Natural killer cell treated with Interleukin-12 subunit alpha and Interleukin-12 subunit beta and Interleukin-15 and Interleukin-18, amount 100 ng/mL, for 72 hours (primary cell): Measurements from ENCODE around the gene CEACAM8. TPM values are rescaled to one million over a fixed set of nuclear protein-coding genes. Genes with fewer than 3 reads are reported as not detected.
"Not testable (repeated sequence)": the region's sequence is repeated elsewhere in the genome, so short reads cannot be mapped to it uniquely, and the experiment has no call there.

ENCODE experiments used
- ATAC-seq, 2 donors: fragments of 150-1000 bp; cut with Tn5 transposase in 1 of 2; sonication (Bioruptor Pico), chemical (Tn5 transposase) in 1 of 2; 2 replicates each; pipeline ENCODE4 v1.10.0; 2021
- DNase-seq: peaks from one replicate; pipeline ENCODE4 v3.0.0; 2022; ENCODE audit warnings: low spot score
- H3K27ac Mint-ChIP-seq, 2 donors: 1 replicate in 1 of 2; 2 replicates in 1 of 2; pipeline ENCODE4 v1.8.0; 2022; ENCODE audit warnings: mixed read lengths in 2 of 2, mild to moderate bottlenecking in 1 of 2, moderate library complexity in 1 of 2
- H3K27me3 Mint-ChIP-seq, 2 donors: 1 replicate in 1 of 2; 2 replicates in 1 of 2; pipeline ENCODE4 v1.8.0; 2022; ENCODE audit warnings: mixed read lengths in 2 of 2
- H3K36me3 Mint-ChIP-seq: one replicate; pipeline ENCODE4 v1.8.0; 2022; ENCODE audit warnings: mixed read lengths
- H3K4me1 Mint-ChIP-seq, 2 donors: 1 replicate in 1 of 2; 2 replicates in 1 of 2; pipeline ENCODE4 v1.8.0; 2022; ENCODE audit warnings: low read depth in 2 of 2, mixed read lengths in 2 of 2, mild to moderate bottlenecking in 1 of 2
- H3K4me3 Mint-ChIP-seq: one replicate; pipeline ENCODE4 v1.8.0; 2022; ENCODE audit warnings: mixed read lengths
- H3K9me3 Mint-ChIP-seq: 2 replicates; pipeline ENCODE4 v1.8.0; 2022; ENCODE audit warnings: mixed read lengths
- total RNA-seq, 2 donors: library from RNA; stranded (reverse); gene quantifications; one replicate each; pipeline ENCODE4 v1.2.3, GENCODE V29; 2022

Gene CEACAM8
- total RNA-seq, 2 donors from 2014 or later: not detected

DNA sequence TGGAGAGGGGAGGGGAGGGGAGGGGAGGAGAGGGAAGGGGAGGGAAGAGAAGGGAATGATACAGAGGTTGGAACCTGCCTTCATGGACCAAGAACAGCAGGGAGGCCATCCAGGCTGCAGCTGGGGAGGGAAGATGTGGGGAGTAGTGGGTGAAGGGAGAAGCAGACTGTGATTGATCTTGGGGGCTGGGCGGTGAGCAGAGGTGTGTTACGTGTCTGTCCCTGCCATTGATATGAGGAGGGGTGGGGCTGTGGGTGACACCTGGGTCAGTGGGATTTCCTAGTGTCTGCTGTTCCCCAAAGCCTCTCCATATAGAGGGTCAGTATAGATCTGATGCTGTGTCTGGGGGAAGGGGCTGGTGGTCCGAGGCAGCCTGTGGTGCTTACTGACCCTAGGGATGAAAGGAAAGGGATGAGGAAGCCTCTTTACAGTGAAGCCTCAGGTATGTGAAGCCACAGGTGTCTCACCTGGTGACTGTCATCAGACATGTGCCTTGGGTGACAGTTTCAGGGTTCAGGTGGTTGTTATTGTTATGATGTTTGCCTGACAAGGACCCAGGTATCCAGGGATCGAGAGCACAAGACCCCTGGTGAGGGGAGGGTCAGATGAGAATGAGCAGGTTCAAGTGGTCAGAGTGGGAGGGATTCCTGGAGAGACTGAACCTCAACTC, 47.8 kb downstream of the CEACAM8 start:
- Mint-ChIP-seq H3K4me3 (no peak overlapping the region), H3K9me3 (no peaks in the 10 kb centered on the region), H3K27ac (no peak overlapping the region), H3K36me3 (no peaks in the 10 kb centered on the region), H3K27me3 (peaks cover 5 to 6% of the 10 kb centered on the region in 2 donors), H3K4me1 (no peaks in the 10 kb centered on the region)
- ATAC-seq (peak; percentile 11 to 38), DNase-seq (no peak)

DNA sequence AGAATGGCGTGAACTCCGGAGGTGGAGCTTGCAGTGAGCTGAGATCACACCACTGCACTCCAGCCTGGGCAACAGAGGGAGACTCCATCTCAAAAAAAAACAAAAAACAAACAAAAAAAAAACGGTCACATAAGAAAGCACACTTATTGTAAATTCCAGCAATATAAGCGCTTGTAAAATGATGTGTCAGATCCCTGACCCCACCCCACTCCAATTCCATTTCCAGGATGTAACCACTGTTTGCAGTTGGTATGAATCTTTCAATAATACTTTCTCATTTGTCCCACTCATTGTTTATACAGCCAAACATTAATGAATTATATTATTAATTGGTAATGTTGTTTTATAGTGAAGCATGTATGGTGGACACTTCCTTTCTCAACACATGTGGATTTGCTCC, 50.6 kb downstream of the CEACAM8 start:
- no peak for DNase-seq
- H3K27ac Mint-ChIP-seq: no peak overlapping the region

GRCh38 chr19:42542791-42543190, 51.9 kb downstream of the CEACAM8 start:
- DNase-seq (no peak), ATAC-seq (no peak)
- H3K27ac Mint-ChIP-seq: no peak overlapping the region
- H3K4me3 Mint-ChIP-seq: no peak overlapping the region
- H3K4me1 Mint-ChIP-seq: no peaks in the 10 kb centered on the region
- H3K36me3 Mint-ChIP-seq: no peaks in the 10 kb centered on the region
- no peaks in the 10 kb centered on the region for H3K9me3 Mint-ChIP-seq
- peaks cover 10 to 15% of the 10 kb centered on the region in 2 donors for H3K27me3 Mint-ChIP-seq

More for the DNA sequence above, 50.6 kb downstream of the CEACAM8 start:
- no peaks in the 10 kb centered on the region for H3K36me3 Mint-ChIP-seq
- H3K4me3 Mint-ChIP-seq: no peak overlapping the region
- H3K9me3 Mint-ChIP-seq: no peaks in the 10 kb centered on the region
- H3K4me1 Mint-ChIP-seq: no peaks in the 10 kb centered on the region
- no peak for ATAC-seq
- peaks cover 5 to 6% of the 10 kb centered on the region in 2 donors for H3K27me3 Mint-ChIP-seq

DNA sequence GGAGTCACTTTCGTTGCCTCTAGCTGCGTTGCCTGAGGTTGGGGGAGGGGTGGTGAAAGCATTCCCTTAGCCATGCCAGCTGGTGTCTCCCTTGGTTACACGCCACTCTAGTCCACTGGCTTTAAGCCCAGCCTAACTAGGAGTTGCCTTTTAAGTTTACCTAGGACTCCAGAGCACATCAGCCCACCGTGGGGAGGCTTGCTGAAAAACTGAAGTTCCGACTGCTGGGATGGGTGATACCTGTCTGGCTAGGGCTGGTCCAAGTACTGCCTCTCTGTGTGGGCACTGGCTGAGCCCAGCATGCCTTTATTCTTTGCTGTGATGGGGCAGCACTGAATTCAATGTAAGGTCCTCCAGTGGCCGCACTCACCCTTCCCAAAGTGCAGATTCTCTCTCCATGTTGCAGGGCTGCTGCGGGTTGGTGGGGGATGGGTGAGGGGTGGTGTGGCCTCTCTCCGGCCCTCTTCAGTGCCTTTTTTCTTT, 54.6 kb downstream of the CEACAM8 start:
- peaks cover 5 to 9% of the 10 kb centered on the region in 2 donors for H3K27me3 Mint-ChIP-seq
- no peak for ATAC-seq
- H3K4me1 Mint-ChIP-seq: no peaks in the 10 kb centered on the region
- no peak overlapping the region for H3K4me3 Mint-ChIP-seq
- H3K9me3 Mint-ChIP-seq: no peaks in the 10 kb centered on the region
- no peaks in the 10 kb centered on the region for H3K36me3 Mint-ChIP-seq
- DNase-seq: no peak
- H3K27ac Mint-ChIP-seq: no peak overlapping the region

DNA sequence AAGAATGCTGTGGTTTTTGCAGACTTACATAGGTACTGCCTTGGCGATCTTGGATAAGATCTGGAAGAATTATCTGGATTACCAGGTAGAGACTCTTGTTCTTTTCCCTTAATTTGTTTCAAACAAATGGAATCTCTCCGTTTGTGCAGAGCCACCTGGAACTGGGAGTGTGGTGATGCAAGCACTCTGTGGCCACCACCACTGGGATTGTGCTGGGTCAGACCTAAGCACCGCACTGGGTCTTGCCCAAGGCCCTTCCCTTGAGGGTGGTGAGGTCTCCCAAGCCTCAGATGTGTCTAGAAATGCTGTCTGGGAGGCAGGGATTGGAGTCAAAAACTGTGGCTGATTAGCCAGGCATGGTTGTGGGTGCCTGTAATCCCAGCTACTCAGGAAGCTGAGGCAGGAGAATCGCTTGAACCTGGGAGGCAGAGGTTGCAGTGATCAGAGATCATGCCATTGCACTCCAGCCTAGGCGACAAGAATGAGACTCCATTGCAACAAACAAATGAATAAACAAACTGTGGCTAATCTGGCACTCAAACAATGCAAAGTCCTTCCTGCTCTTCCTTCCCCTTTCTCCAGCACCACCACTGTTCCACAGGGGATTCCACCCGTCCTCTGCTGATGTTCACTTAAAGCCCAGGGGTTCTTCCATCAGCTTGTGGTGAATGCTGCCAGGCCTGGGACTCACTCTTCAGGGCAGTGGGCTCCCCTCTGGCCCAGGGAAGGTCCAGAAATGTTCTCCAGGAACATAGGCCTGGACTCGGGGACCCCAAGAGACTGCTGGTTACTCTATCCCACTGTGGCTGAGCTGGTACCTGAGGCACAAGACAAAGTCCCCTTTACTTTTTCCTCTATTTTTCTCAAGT, 55.6 kb downstream of the CEACAM8 start:
- Mint-ChIP-seq H3K27me3 (peaks cover 5 to 9% of the 10 kb centered on the region in 2 donors), H3K4me1 (no peaks in the 10 kb centered on the region), H3K27ac (no peak overlapping the region), H3K36me3 (no peaks in the 10 kb centered on the region), H3K4me3 (no peak overlapping the region), H3K9me3 (no peaks in the 10 kb centered on the region)
- ATAC-seq: no peak
- DNase-seq: no peak

GRCh38 chr19:42535276-42535675, 59.4 kb downstream of the CEACAM8 start:
- H3K4me1 Mint-ChIP-seq, H3K36me3 Mint-ChIP-seq, H3K9me3 Mint-ChIP-seq, H3K4me3 Mint-ChIP-seq, DNase-seq, H3K27ac Mint-ChIP-seq, ATAC-seq, H3K27me3 Mint-ChIP-seq: not testable (repeated sequence)

DNA sequence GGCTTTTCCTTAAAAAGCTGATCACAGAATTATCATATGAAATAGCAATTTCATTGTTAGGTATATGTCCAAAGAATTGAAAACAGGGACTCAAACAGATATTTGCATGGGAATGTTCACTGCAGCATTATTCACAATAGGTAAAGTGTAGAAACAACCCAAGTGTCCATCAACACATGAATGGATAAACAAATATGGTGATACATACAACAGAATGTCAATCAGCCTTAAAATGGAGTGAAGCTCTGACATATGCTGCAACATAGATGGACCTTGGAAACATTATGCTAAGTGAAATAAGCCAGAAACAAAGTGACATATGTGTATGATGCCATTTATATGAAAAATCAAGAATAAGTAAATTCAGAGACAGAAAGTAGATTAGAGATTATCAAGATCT, 60.3 kb downstream of the CEACAM8 start:
- ATAC-seq (no peak), DNase-seq (no peak)
- Mint-ChIP-seq H3K4me3 (no peak overlapping the region), H3K27me3 (peaks cover 5 to 9% of the 10 kb centered on the region in 2 donors), H3K36me3 (no peaks in the 10 kb centered on the region), H3K4me1 (peaks cover under 1 to 2% of the 10 kb centered on the region in 2 donors), H3K27ac (no peak overlapping the region), H3K9me3 (no peaks in the 10 kb centered on the region)

DNA sequence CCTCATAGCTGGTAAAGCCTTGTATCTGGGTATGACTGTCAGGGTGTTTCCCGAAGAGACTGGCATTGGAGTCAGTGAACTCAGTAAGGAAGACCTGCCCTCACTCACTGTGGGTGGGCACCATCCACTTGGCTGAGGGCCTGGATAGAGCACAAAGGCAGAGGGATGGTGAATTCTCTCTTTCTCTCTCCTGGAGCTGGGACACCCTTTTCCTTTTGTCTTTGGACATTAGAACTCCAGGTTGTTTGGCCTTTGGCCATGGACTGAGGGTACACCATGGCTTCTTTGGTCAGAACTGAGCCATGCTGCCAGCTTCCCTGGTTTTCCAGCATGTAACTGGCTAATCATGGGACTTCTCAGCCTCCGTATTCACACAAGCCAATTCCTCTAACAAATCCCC, 61.8 kb downstream of the CEACAM8 start:
- Mint-ChIP-seq H3K27ac (no peak overlapping the region), H3K27me3 (no peaks in the 10 kb centered on the region), H3K9me3 (no peaks in the 10 kb centered on the region), H3K4me3 (no peak overlapping the region), H3K36me3 (no peaks in the 10 kb centered on the region), H3K4me1 (peaks cover 10 to 14% of the 10 kb centered on the region in 2 donors)
- DNase-seq (no peak), ATAC-seq (no peak)

DNA sequence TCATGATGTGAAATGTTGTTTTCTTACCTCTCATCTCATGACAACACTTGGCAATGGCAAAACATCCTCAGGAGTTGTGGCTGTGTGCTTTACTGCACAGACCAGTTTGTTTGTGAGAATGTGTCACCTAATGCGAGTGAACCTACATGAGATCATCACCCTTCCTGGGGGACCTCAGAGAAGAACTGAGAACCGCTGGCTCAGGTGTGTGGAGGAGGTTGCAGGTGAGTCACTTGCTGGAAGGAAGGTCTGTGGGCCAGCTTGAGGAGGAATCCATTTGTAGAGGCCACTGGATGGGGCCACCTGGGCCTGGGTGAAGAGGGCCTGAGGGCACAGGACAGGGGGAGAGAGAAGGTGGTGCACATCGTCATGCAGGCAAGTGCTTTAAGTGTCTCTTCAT, 63.4 kb downstream of the CEACAM8 start:
- H3K36me3 Mint-ChIP-seq: no peaks in the 10 kb centered on the region

More for the DNA sequence above, 63.4 kb downstream of the CEACAM8 start:
- H3K27me3 Mint-ChIP-seq: no peaks in the 10 kb centered on the region
- peaks cover 10 to 14% of the 10 kb centered on the region in 2 donors for H3K4me1 Mint-ChIP-seq
- no peak overlapping the region for H3K27ac Mint-ChIP-seq
- DNase-seq (no peak), ATAC-seq (no peak)
- H3K9me3 Mint-ChIP-seq: no peaks in the 10 kb centered on the region
- no peak overlapping the region for H3K4me3 Mint-ChIP-seq

Other genes starting within 250 kb of the CEACAM8 start
- gene CNFN, start 204.6 kb downstream of the CEACAM8 start, total RNA-seq: not detected
- 10 to 100 TPM; 25.1 to 31.5 TPM for gene LIPE, start 167.5 kb downstream of the CEACAM8 start, total RNA-seq
- gene CXCL17, start 152.0 kb downstream of the CEACAM8 start, total RNA-seq: not detected
- 1 to 10 TPM; 2.8 to 6.4 TPM for gene CEACAM1, start 66.4 kb downstream of the CEACAM8 start, total RNA-seq
- gene PSG3, start 145.6 kb upstream of the CEACAM8 start, total RNA-seq: not detected
- not detected for gene PSG8, start 170.8 kb upstream of the CEACAM8 start, total RNA-seq